Activated T-helper 2 cell treated with anti-CD3 and anti-CD28 coated beads, Interferon-gamma antibody, Interleukin-2, Interleukin-4, amounts not matched to agents 10 μg/mL and 5 μg/mL and 100 μg/mL, durations not matched to agents 14 hours and 24 hours and 36 hours (primary cell): ENCODE results near the gene SPAG17. TPM values are rescaled to one million over a fixed set of nuclear protein-coding genes. Genes with fewer than 3 reads are reported as not detected.

Experiments
- DNase-seq: peaks from one replicate; pipeline ENCODE4 v3.0.0; 2021; ENCODE audit warnings: low spot score
- H3K27ac Mint-ChIP-seq: one replicate; pipeline ENCODE4 v1.8.0; 2021; ENCODE audit warnings: mixed read lengths
- H3K27me3 Mint-ChIP-seq: one replicate; pipeline ENCODE4 v1.8.0; 2021; ENCODE audit warnings: low read depth, mixed read lengths
- H3K36me3 Mint-ChIP-seq: one replicate; pipeline ENCODE4 v1.8.0; 2021; ENCODE audit warnings: low read depth, mixed read lengths
- H3K4me1 Mint-ChIP-seq: one replicate; pipeline ENCODE4 v1.8.0; 2021; ENCODE audit warnings: low read depth, mixed read lengths
- H3K4me3 Mint-ChIP-seq: one replicate; pipeline ENCODE4 v1.8.0; 2021; ENCODE audit warnings: low read depth, mild to moderate bottlenecking, moderate library complexity, mixed read lengths
- H3K9me3 Mint-ChIP-seq: one replicate; pipeline ENCODE4 v1.8.0; 2021; ENCODE audit warnings: mixed read lengths
- intact Hi-C: fragments of 100-400 bp; cut with micrococcal nuclease; formaldehyde crosslinking; loops from one replicate; pipeline ENCODE4 v1.15.1; 2023
- total RNA-seq: library from RNA; stranded (reverse); gene quantifications from 2 replicates; pipeline ENCODE4 v1.2.3, GENCODE V29; 2022

Gene SPAG17
- total RNA-seq = not detected in 2 replicates

DNA sequence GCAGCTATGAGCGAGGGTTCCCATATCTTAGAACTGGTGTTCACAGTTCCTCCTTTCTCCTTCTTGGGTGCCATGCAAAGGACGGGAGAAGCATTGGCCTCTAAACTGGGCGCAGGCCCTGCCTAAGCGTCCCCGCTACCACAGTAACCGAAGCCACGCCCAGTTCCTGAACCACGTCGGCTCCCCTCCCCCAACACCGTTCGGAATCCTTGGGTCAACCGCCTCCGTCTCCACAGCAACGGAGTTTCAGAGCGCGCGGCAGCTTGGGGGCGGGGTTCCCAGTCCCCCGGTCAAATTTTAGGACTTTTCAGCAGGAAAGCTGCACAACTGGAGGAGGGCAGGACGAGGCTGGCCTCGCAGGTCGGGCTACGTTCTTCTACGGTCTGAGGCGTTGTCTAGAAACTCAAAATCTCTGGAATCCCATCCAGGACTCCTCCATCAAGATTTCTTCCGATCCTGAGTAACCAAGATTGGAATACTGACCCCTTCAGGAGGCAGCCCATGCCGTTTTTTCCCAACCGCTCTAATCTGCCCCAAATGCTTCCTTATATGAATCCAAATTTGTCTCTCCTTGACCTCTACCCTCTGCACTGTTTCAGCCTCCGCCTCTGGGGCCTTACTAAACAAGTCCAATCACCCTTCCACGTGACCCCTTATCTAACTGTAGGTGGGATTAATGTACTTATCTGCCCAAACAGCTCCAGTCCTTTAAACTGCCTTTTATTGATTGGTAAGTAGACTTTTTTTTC lies at the start of gene SPAG17:
Gene SPAG17 (minus strand): TSS at position 145 of the 749 bp plus-strand sequence. CDS start 71 bp downstream, at position 74.
- Mint-ChIP-seq H3K4me1 (peaks cover 8% of the 10 kb centered on the region), H3K27me3 (no peaks in the 10 kb centered on the region), H3K36me3 (no peaks in the 10 kb centered on the region), H3K4me3 (no peak within 1 kb of the TSS), H3K27ac (no peak within 1 kb of the TSS), H3K9me3 (no peaks in the 10 kb centered on the region)
- peak; percentile 8 for DNase-seq
- intact Hi-C loops = no loop called here

DNA sequence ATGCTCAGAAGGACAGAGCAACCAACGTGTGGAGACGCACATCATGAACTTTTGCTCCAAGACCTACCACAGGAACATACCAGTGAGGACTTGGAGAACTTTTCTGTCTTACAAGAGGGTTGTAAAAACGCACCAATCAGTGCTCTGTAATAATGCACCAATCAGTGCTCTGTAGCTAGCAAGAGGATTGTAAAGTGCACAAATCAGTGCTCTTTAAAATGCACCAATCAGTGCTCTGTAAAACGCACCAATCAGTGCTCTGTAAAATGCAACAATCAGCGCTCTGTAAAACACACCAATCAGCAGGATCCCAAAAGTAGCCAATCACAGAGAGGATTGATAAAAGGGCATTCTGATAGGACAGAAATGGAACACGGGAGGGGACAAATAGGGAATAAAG lies 40.4 kb upstream of the SPAG17 start:
- Mint-ChIP-seq H3K27me3 (no peaks in the 10 kb centered on the region), H3K4me1 (no peaks in the 10 kb centered on the region), H3K36me3 (no peaks in the 10 kb centered on the region), H3K27ac (no peak overlapping the region), H3K9me3 (no peaks in the 10 kb centered on the region), H3K4me3 (no peak overlapping the region)
- DNase-seq = no peak
- intact Hi-C loops = no loop called here

DNA sequence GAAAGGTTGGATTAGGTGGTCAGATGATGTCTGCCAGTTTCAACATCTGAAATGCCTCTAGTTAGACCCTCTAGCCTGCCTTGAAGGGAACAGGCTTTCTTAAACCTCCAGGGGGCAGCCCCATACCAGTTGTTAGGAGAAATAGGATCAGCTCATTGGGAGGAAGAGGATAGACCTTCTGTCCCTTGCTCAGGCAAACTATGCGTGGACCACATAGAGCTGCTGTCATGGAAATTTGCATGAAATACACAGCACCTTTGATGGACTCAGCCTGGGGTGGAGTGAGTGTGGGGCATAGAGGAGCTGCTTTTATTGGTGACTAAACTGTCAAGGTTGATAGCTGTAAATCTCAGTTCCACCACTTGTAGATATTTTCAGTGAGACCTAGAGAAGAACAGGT lies 38.4 kb upstream of the SPAG17 start:
- H3K4me1 Mint-ChIP-seq = no peaks in the 10 kb centered on the region
- H3K4me3 Mint-ChIP-seq = no peak overlapping the region
- H3K27me3 Mint-ChIP-seq = no peaks in the 10 kb centered on the region
- no peaks in the 10 kb centered on the region for H3K9me3 Mint-ChIP-seq
- H3K27ac Mint-ChIP-seq = no peak overlapping the region
- DNase-seq = no peak
- intact Hi-C loops = no loop called here
- H3K36me3 Mint-ChIP-seq = no peaks in the 10 kb centered on the region

DNA sequence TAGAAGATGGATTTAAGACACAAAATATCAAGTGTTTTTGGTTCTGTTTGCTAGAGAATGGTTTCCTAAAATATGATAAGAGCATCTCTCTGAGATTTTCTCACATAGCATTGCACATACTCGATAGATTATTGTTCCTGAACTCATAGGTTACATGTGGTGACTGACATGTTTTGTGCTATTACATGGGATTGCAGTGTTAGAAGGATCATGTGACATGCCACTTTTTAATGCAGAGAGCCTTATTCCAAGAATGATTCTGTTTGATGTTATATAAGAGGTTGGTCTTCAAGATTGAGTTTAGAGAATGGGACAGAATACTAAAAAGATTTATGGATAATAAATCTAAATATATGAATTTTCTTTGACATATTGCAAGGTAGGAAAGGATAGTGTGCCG lies 34.4 kb upstream of the SPAG17 start:
- no peaks in the 10 kb centered on the region for H3K36me3 Mint-ChIP-seq
- no peaks in the 10 kb centered on the region for H3K4me1 Mint-ChIP-seq
- no peak for DNase-seq
- no peak overlapping the region for H3K4me3 Mint-ChIP-seq
- intact Hi-C loops = no loop called here
- no peaks in the 10 kb centered on the region for H3K27me3 Mint-ChIP-seq
- H3K9me3 Mint-ChIP-seq = no peaks in the 10 kb centered on the region
- no peak overlapping the region for H3K27ac Mint-ChIP-seq

DNA sequence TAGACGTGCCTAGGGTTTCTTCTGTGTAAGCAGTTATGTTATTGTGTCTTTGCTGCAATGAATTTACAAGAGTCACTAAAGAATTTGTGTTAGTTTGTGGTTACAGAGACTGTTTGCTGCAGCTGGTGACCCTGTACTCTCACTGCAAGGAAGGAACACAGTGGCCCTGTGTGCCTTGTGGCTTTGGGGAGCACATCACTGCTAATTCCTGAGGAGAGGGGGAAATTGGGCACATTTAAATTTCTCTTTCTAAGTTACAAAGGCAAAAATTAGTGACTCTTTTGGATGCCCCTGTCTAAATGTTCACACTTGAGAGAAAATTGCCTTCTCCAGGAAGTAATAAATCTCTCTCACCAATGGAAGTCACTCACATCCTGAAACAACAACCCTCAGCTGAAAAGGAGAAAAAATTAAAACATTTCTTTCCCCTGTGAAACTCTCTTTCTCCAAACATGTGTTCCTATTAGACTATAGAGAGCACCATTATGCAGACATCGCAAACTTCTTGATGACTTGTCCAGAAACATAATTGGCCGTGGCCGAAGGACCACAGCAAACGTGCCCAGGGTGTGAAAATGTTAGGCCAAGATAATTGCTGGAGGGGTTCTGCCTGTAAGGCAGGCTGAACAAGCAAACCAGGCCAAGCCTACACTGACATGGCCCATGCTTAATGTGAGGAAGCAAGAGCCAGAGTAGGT lies 32.3 kb upstream of the SPAG17 start:
- no peaks in the 10 kb centered on the region for H3K9me3 Mint-ChIP-seq
- no peak overlapping the region for H3K27ac Mint-ChIP-seq
- no peaks in the 10 kb centered on the region for H3K27me3 Mint-ChIP-seq
- no peak for DNase-seq
- no peaks in the 10 kb centered on the region for H3K36me3 Mint-ChIP-seq
- intact Hi-C loops = no loop called here
- no peaks in the 10 kb centered on the region for H3K4me1 Mint-ChIP-seq
- H3K4me3 Mint-ChIP-seq = no peak overlapping the region

DNA sequence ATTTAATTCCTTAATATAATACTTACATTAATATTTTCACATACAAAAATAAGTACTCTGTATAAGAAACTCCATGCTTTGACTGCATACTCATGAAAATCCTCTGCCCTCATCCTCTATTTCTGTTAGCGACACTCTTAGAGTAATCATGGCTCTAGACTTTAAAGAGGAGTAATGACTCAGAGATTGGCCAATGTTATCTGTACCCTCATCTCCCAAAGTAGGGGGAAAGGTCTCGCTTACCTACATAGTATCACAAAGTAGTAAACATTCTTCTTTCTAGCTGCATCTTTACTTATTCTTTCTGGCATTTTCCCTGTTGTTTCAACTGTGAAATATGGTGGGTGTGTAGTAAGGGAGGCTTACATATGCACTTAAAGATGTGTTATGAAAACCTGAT lies 29.8 kb upstream of the SPAG17 start:
- Mint-ChIP-seq H3K27ac (no peak overlapping the region), H3K4me1 (no peaks in the 10 kb centered on the region), H3K4me3 (no peak overlapping the region), H3K36me3 (no peaks in the 10 kb centered on the region), H3K9me3 (no peaks in the 10 kb centered on the region), H3K27me3 (no peaks in the 10 kb centered on the region)
- no peak for DNase-seq
- intact Hi-C loops = no loop called here

DNA sequence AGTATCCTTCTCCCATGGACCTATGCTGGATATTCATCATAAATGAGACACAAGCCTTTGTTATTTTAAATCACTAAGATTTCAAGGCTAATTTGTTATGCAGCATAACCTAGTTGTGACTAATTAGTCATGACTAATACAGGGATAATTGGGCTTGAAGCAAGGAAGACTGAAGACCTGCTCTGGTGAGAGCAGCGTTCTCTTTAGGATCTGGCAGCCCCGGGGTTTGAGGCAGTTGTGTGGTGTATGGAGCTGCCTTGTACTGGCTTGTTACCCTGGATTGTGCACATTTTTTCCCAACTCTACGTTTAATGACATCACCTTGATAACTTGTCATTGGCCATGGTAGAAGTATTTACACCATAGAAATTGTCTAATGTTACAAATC lies 25.7 kb upstream of the SPAG17 start:
- H3K27me3 Mint-ChIP-seq = no peaks in the 10 kb centered on the region
- H3K9me3 Mint-ChIP-seq = no peaks in the 10 kb centered on the region
- H3K27ac Mint-ChIP-seq = no peak overlapping the region
- H3K4me1 Mint-ChIP-seq = no peaks in the 10 kb centered on the region
- no peaks in the 10 kb centered on the region for H3K36me3 Mint-ChIP-seq
- DNase-seq = no peak
- intact Hi-C loops = no loop called here
- no peak overlapping the region for H3K4me3 Mint-ChIP-seq

DNA sequence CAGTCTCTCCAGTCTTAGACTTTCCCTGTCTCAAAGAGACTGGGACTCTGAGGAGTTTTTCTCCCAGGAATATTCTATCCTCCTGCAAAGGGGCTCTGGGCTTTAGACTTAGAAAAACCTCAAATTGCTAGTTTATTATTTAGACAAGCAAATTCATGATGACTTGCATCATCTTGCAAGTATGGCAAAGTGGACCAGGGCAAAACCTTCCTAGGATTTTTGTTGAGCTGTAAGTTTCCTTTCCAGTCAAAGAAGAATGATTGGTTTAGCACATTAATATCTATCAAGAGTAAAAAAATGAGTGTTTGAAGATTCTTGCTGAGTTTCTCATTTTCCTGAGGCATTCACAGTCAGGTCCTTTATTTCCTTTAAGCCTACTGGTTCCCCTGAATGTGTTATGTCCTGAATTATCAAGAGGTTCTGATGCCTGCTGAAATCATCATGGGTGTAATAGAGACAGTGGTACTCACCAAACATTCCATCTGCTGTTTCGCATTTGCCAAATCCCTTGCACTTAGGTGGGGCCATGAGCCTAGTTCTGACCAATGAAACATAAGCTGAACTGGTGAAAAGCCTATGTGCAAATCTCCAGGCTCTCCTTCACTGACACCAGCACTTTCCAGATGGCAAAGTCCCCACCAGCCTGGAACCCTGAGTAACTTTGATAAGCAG lies 25.2 kb upstream of the SPAG17 start:
- intact Hi-C loops = no loop called here

DNA sequence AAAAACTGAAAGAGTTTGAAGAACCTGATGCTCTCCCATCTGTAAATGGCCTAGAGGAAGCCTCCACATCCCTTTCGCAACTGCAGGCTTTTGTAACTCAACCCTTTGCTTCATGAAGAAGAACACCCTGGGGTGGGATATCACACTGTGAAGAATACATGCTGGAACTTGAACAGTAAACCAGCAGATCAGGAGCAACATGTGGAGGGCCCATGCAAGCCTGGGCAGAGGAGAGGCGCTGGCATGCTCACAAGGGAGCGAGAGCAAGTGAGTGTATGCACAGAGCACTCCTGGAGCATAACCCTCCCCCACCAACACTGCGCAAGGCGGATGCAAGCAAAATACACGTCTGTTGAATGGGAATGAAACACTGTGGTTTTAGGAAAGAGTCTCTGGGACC lies 24.6 kb upstream of the SPAG17 start:
- H3K27me3 Mint-ChIP-seq = no peaks in the 10 kb centered on the region
- H3K9me3 Mint-ChIP-seq = no peaks in the 10 kb centered on the region
- H3K4me1 Mint-ChIP-seq = no peaks in the 10 kb centered on the region
- intact Hi-C loops = no loop called here
- no peak overlapping the region for H3K27ac Mint-ChIP-seq
- DNase-seq = no peak
- no peaks in the 10 kb centered on the region for H3K36me3 Mint-ChIP-seq
- H3K4me3 Mint-ChIP-seq = no peak overlapping the region

More for the DNA sequence above, 25.2 kb upstream of the SPAG17 start:
- Mint-ChIP-seq H3K27me3 (no peaks in the 10 kb centered on the region), H3K4me1 (no peaks in the 10 kb centered on the region), H3K27ac (no peak overlapping the region), H3K4me3 (no peak overlapping the region), H3K9me3 (no peaks in the 10 kb centered on the region), H3K36me3 (no peaks in the 10 kb centered on the region)
- DNase-seq = no peak

DNA sequence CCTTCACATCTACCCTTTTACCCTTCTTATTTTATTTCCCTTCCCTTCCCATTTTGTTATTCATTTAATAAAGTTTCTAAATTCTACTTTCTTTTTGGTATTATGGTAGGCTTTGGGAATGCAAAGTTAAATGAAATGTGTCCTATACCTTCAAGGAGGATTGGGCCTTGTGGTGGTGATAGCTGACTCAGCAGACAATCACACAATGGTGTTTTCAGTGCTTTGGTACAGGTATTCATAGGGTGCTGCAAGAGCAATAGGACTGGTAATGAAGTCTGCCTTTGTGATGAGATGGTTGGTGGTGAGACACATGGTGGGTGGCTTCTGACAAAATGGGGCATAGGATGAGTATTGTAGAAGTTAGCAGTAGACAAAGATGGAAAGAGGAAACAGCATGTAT lies 21.9 kb upstream of the SPAG17 start:
- DNase-seq = no peak
- intact Hi-C loops = no loop called here
- Mint-ChIP-seq H3K4me3 (no peak overlapping the region), H3K27me3 (no peaks in the 10 kb centered on the region), H3K36me3 (no peaks in the 10 kb centered on the region), H3K27ac (no peak overlapping the region), H3K4me1 (no peaks in the 10 kb centered on the region), H3K9me3 (no peaks in the 10 kb centered on the region)

DNA sequence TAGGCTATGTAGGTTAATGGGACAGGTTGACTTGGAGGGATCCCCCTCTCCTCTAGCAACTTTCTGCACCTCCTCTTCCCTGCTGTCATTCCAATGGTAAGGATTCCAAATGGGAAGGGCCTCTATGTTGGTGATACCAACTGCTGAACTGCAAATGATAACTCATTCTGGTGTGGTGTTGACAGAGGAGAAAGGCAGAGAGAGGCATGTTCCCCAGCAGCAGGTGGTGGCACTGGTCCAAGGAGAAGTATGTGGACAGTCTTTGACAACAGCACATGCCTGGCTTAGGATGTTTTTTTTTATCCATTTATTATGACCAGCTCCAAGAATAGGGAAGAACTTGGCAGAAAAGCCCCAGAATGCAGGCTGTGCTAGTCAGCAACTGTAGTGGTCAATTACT lies 19.6 kb upstream of the SPAG17 start:
- no peak overlapping the region for H3K4me3 Mint-ChIP-seq
- no peak for DNase-seq
- no peaks in the 10 kb centered on the region for H3K36me3 Mint-ChIP-seq
- no peak overlapping the region for H3K27ac Mint-ChIP-seq
- no peaks in the 10 kb centered on the region for H3K27me3 Mint-ChIP-seq
- H3K4me1 Mint-ChIP-seq = no peaks in the 10 kb centered on the region
- no peaks in the 10 kb centered on the region for H3K9me3 Mint-ChIP-seq
- intact Hi-C loops = no loop called here

DNA sequence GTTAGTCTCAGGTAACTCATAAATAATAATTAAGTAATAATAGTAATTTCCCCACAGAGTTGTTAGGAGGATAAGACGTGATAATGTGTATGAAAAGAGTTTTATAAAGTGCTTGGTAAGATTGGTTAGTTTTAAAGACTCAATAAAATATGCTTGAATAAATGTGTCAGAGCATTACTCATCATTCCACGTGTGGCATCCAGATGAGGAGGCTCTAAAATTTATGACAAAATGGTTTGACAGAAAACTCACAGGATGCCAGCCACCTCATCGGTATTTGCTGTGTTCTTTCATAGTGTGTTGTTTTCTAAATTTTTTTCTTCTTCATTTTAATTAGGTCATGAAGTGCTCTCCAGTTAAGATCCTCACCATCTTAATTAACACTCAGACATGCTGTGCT lies 19.1 kb upstream of the SPAG17 start:
- no peak overlapping the region for H3K27ac Mint-ChIP-seq
- DNase-seq = no peak
- no peaks in the 10 kb centered on the region for H3K9me3 Mint-ChIP-seq
- H3K4me1 Mint-ChIP-seq = no peaks in the 10 kb centered on the region
- H3K36me3 Mint-ChIP-seq = no peaks in the 10 kb centered on the region
- H3K4me3 Mint-ChIP-seq = no peak overlapping the region
- intact Hi-C loops = no loop called here
- no peaks in the 10 kb centered on the region for H3K27me3 Mint-ChIP-seq

DNA sequence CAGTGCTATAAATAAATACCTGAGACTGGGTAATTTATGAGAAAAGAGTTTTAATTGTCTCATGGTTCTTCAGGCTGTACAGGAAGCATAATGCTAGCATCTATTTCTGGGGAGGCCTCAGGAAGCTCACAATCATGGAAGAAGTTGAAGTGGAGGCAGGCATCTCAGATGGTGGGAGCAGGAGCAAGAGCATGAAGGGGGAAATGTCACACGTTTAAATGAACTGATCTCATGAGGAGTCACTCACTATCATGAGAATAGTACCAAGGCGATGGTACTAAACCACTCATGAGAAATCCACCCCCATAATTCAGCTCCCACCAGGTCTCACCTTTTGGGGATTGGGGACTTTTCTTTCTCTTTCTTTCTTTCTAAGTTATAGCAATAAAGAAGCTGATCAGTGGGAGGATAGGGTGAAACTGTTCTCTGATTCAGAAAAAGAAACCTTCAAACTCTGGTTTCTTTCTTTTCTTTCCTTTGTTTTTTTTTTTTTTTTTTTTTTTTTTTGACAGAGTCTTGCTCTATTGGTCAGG lies 17.1 kb upstream of the SPAG17 start:
- intact Hi-C loops = no loop called here
- DNase-seq = no peak
- Mint-ChIP-seq H3K27me3 (no peaks in the 10 kb centered on the region), H3K36me3 (no peaks in the 10 kb centered on the region), H3K4me1 (no peaks in the 10 kb centered on the region), H3K9me3 (no peaks in the 10 kb centered on the region), H3K27ac (no peak overlapping the region), H3K4me3 (no peak overlapping the region)
